Osteocyte (in vitro differentiated cells): Measurements from ENCODE around the gene GNAI1. TPM values are rescaled to one million over a fixed set of nuclear protein-coding genes. Genes with fewer than 3 reads are reported as not detected.

Experiments used
- DNase-seq: peaks from one replicate; pipeline ENCODE4 v3.0.0; 2021; ENCODE audit warnings: mixed read lengths; ENCODE audit not compliant: unreplicated experiment; ENCODE audit errors: extremely low spot score
- H3K27ac Mint-ChIP-seq: one replicate; pipeline ENCODE4 v1.8.0; 2021; ENCODE audit warnings: mild to moderate bottlenecking, mixed read lengths; ENCODE audit not compliant: unreplicated experiment
- H3K27me3 Mint-ChIP-seq: one replicate; pipeline ENCODE4 v1.8.0; 2021; ENCODE audit warnings: mixed read lengths; ENCODE audit not compliant: unreplicated experiment
- H3K36me3 Mint-ChIP-seq: one replicate; pipeline ENCODE4 v1.8.0; 2021; ENCODE audit warnings: mixed read lengths; ENCODE audit not compliant: unreplicated experiment
- H3K4me1 Mint-ChIP-seq: one replicate; pipeline ENCODE4 v1.8.0; 2021; ENCODE audit warnings: mixed read lengths; ENCODE audit not compliant: unreplicated experiment
- H3K4me3 Mint-ChIP-seq: one replicate; pipeline ENCODE4 v1.8.0; 2021; ENCODE audit warnings: mild to moderate bottlenecking, moderate library complexity, mixed read lengths; ENCODE audit not compliant: unreplicated experiment
- H3K9me3 Mint-ChIP-seq: one replicate; pipeline ENCODE4 v1.8.0; 2021; ENCODE audit warnings: mixed read lengths; ENCODE audit not compliant: unreplicated experiment
- total RNA-seq: library from RNA; stranded (reverse); gene quantifications from 2 replicates; pipeline ENCODE4 v1.2.1, GENCODE V29; 2021
- TF ChIP-seq, protein P1 (sequence below): fragments of 200-600 bp; sonication (generic); IDR thresholded peaks from 2 replicates; pipeline ENCODE4 v1.5.0; 2021; ENCODE audit warnings: antibody characterized with exemption, mild to moderate bottlenecking, moderate library complexity

GNAI1 gene
- total RNA-seq, 1 donor from 2014 or later = 44.4 TPM

GRCh38 chr7:80141376-80141775, 6.7 kb downstream of the GNAI1 start:
- no peak for DNase-seq
- TF ChIP-seq, protein P1, sequence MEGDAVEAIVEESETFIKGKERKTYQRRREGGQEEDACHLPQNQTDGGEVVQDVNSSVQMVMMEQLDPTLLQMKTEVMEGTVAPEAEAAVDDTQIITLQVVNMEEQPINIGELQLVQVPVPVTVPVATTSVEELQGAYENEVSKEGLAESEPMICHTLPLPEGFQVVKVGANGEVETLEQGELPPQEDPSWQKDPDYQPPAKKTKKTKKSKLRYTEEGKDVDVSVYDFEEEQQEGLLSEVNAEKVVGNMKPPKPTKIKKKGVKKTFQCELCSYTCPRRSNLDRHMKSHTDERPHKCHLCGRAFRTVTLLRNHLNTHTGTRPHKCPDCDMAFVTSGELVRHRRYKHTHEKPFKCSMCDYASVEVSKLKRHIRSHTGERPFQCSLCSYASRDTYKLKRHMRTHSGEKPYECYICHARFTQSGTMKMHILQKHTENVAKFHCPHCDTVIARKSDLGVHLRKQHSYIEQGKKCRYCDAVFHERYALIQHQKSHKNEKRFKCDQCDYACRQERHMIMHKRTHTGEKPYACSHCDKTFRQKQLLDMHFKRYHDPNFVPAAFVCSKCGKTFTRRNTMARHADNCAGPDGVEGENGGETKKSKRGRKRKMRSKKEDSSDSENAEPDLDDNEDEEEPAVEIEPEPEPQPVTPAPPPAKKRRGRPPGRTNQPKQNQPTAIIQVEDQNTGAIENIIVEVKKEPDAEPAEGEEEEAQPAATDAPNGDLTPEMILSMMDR = no peak
- no peaks in the 10 kb centered on the region for H3K9me3 Mint-ChIP-seq
- no peak overlapping the region for H3K4me3 Mint-ChIP-seq
- H3K27me3 Mint-ChIP-seq = no peaks in the 10 kb centered on the region
- H3K27ac Mint-ChIP-seq = no peak overlapping the region
- H3K4me1 Mint-ChIP-seq = peaks cover 76% of the 10 kb centered on the region
- peaks cover 3% of the 10 kb centered on the region for H3K36me3 Mint-ChIP-seq

DNA sequence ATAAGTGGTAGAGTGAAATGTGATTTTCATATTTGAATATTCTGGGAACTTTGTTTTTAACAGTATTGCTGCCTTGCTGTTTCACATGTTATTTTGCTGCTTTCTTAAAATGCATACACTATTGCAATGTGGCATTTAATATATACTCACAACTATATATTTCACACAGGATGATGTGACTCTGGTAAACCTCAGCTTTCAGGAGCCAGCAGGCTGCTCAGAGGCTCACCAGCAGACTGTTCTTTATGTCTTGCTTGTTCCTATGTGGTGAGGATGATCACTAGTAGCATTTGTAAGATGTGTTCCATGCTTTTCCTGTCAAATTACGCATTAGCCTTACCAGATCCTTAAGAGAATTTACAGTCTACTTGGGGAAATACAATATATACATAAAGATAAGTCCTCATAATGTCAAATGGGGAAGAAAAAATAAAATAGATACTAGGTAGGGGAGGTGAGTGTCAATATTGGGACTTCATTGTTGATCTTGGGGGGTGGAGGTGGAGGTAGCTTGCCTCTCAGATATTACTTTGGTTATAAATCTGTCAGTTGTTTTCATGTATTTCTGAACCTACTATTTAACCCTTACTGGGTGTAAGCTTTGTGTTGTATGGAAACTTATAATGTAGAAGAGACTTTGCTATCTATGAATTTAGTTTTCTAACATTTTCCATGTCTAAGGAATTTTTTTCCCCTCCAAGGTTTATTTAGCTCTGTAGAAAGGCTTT, 8.4 kb downstream of the GNAI1 start:
- no peaks in the 10 kb centered on the region for H3K27me3 Mint-ChIP-seq
- H3K4me1 Mint-ChIP-seq = peaks cover 79% of the 10 kb centered on the region
- H3K36me3 Mint-ChIP-seq = no peaks in the 10 kb centered on the region
- no peak for DNase-seq
- no peak overlapping the region for H3K4me3 Mint-ChIP-seq
- H3K27ac Mint-ChIP-seq = no peak overlapping the region
- no peaks in the 10 kb centered on the region for H3K9me3 Mint-ChIP-seq
- TF ChIP-seq, protein P1 = no peak

- Mint-ChIP-seq H3K27ac (peak overlapping the region; percentile 86), H3K4me3 (peak overlapping the region; percentile 51), H3K36me3 (no peaks in the 10 kb centered on the region), H3K9me3 (no peaks in the 10 kb centered on the region), H3K27me3 (no peaks in the 10 kb centered on the region), H3K4me1 (peaks cover 65% of the 10 kb centered on the region)
- TF ChIP-seq, protein P1 = no peak
- no peak for DNase-seq
Observed at GRCh38 chr7:80145780-80146422, 11.3 kb downstream of the GNAI1 start.

GRCh38 chr7:80146545-80147182, 12.0 kb downstream of the GNAI1 start:
- DNase-seq = no peak
- H3K4me3 Mint-ChIP-seq = no peak overlapping the region
- H3K9me3 Mint-ChIP-seq = no peaks in the 10 kb centered on the region
- peak overlapping the region; percentile 86 for H3K27ac Mint-ChIP-seq
- no peaks in the 10 kb centered on the region for H3K36me3 Mint-ChIP-seq
- no peaks in the 10 kb centered on the region for H3K27me3 Mint-ChIP-seq
- peaks cover 71% of the 10 kb centered on the region for H3K4me1 Mint-ChIP-seq
- TF ChIP-seq, protein P1 = no peak
